Gastrocnemius medialis (tissue), 4 donors: ENCODE measurements around the gene PLB1.
"Not testable (repeated sequence)": the region's sequence is repeated elsewhere in the genome, so short reads cannot be mapped to it uniquely, and the experiment has no call there.

Experiments used
- POLR2A ChIP-seq, 2 donors: fragments of 450-650 bp; IDR thresholded peaks; one replicate each; pipeline ENCODE4 v1.6.1; 2017; ENCODE audit warnings: antibody characterized with exemption in 2 of 2, mild to moderate bottlenecking in 2 of 2, moderate library complexity in 2 of 2
- TF ChIP-seq, protein P1 (sequence below), 5 experiments: fragments of 450-650 bp in 3 of 5; fragments of 200-600 bp in 2 of 5; sonication (generic) in 2 of 5; IDR thresholded peaks in 4 of 5; conservative IDR thresholded peaks in 1 of 5; 1 replicate in 4 of 5; 2 replicates in 1 of 5; pipeline ENCODE4 v1.5.1; 2016 to 2019; ENCODE audit warnings: antibody characterized with exemption in 5 of 5, mild to moderate bottlenecking in 3 of 5, moderate library complexity in 3 of 5

DNA sequence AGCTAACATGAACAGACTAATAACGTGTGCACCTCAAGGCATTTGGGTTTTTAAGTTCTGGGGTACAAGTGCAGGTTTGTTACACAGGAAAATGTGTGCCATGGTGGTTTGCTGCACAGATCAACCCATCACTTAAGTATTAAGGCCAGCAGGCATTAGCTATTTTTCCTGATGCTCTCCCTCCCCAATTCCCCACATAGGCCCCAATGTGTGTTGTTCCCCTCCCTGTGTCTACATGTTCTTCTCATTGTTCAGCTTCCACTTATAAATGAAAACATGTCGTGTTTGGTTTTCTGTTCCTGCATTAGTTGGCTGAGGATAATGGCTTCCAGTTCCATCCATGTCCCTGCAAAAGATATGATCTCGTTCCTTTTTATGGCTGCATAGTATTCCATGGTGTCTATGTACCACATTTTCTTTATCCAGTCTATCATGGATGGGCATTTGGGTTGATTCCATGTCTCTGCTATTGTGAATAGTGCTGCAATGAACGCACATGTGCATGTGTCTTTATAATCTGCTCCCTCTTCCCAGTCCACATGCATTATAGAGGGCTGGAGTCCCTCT, 170.0 kb downstream of the PLB1 start:
- TF ChIP-seq POLR2A (IDR thresholded peaks at IDR 0.05): not testable (repeated sequence)
- TF ChIP-seq, protein P1, sequence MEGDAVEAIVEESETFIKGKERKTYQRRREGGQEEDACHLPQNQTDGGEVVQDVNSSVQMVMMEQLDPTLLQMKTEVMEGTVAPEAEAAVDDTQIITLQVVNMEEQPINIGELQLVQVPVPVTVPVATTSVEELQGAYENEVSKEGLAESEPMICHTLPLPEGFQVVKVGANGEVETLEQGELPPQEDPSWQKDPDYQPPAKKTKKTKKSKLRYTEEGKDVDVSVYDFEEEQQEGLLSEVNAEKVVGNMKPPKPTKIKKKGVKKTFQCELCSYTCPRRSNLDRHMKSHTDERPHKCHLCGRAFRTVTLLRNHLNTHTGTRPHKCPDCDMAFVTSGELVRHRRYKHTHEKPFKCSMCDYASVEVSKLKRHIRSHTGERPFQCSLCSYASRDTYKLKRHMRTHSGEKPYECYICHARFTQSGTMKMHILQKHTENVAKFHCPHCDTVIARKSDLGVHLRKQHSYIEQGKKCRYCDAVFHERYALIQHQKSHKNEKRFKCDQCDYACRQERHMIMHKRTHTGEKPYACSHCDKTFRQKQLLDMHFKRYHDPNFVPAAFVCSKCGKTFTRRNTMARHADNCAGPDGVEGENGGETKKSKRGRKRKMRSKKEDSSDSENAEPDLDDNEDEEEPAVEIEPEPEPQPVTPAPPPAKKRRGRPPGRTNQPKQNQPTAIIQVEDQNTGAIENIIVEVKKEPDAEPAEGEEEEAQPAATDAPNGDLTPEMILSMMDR (IDR thresholded peaks at IDR 0.05 in 4 of 5, conservative IDR thresholded peaks at IDR 0.05 in 1 of 5): not testable (repeated sequence)
